ENCODE results near the gene RPS6KB1.
"Not testable (repeated sequence)": the region's sequence is repeated elsewhere in the genome, so short reads cannot be mapped to it uniquely, and the experiment has no call there.

The RPS6KB1 gene

GRCh38 chr17:59903455-59903854 lies 10.5 kb downstream of the RPS6KB1 start:
- no peak for DNase-seq (ENCODE audit: low spot score)
- no peak for TF ChIP-seq CTCF (IDR thresholded peaks at IDR 0.05; ENCODE audit: borderline replicate concordance, control extremely low read depth, extremely low read depth, insufficient read depth, missing control alignments)
- in situ Hi-C loops (cut with MboI; ENCODE audit: low sequenced_read_pairs, unreplicated experiment), result loop anchor here (10.0 kb wide), 1 partner anchor 141 kb away; no protein-coding TSS in a partner anchor

GRCh38 chr17:59907467-59907866 lies 14.5 kb downstream of the RPS6KB1 start:
- in situ Hi-C loops (cut with MboI; ENCODE audit: low sequenced_read_pairs, unreplicated experiment), result loop anchor here (10.0 kb wide), 1 partner anchor 137 kb away; no protein-coding TSS in a partner anchor
- TF ChIP-seq CTCF (IDR thresholded peaks at IDR 0.05; ENCODE audit: borderline replicate concordance, control extremely low read depth, extremely low read depth, insufficient read depth, missing control alignments), result no peak
- no peak for DNase-seq (ENCODE audit: low spot score)

- peak; percentile 75 for DNase-seq (ENCODE audit: low spot score)
- peak; percentile 47 for TF ChIP-seq CTCF (IDR thresholded peaks at IDR 0.05; ENCODE audit: borderline replicate concordance, control extremely low read depth, extremely low read depth, insufficient read depth, missing control alignments)
- in situ Hi-C loops (cut with MboI; ENCODE audit: low sequenced_read_pairs, unreplicated experiment), result no loop called here
Measured at GRCh38 chr17:59914274-59914854, 21.4 kb downstream of the RPS6KB1 start.

GRCh38 chr17:59916446-59916845 lies 23.5 kb downstream of the RPS6KB1 start:
- no peak for DNase-seq (ENCODE audit: low spot score)
- in situ Hi-C loops (cut with MboI; ENCODE audit: low sequenced_read_pairs, unreplicated experiment), result no loop called here
- no peak for TF ChIP-seq CTCF (IDR thresholded peaks at IDR 0.05; ENCODE audit: borderline replicate concordance, control extremely low read depth, extremely low read depth, insufficient read depth, missing control alignments)

- in situ Hi-C loops (cut with MboI; ENCODE audit: low sequenced_read_pairs, unreplicated experiment); DNase-seq (ENCODE audit: low spot score): not testable (repeated sequence)
Measured at GRCh38 chr17:59920637-59921036, 27.7 kb downstream of the RPS6KB1 start.

GRCh38 chr17:59930121-59930520 lies 37.2 kb downstream of the RPS6KB1 start:
- in situ Hi-C loops (cut with MboI; ENCODE audit: low sequenced_read_pairs, unreplicated experiment); DNase-seq (ENCODE audit: low spot score): not testable (repeated sequence)

GRCh38 chr17:59930768-59931167 lies 37.8 kb downstream of the RPS6KB1 start:
- DNase-seq (ENCODE audit: low spot score); in situ Hi-C loops (cut with MboI; ENCODE audit: low sequenced_read_pairs, unreplicated experiment): not testable (repeated sequence)

GRCh38 chr17:59933317-59933716 lies 40.4 kb downstream of the RPS6KB1 start:
- DNase-seq (ENCODE audit: low spot score); in situ Hi-C loops (cut with MboI; ENCODE audit: low sequenced_read_pairs, unreplicated experiment): not testable (repeated sequence)

GRCh38 chr17:59940697-59941096 lies 47.8 kb downstream of the RPS6KB1 start:
- DNase-seq (ENCODE audit: low spot score); in situ Hi-C loops (cut with MboI; ENCODE audit: low sequenced_read_pairs, unreplicated experiment): not testable (repeated sequence)
